GM18502 (cell line): ENCODE measurements around the gene DGKB.

Experiments used
- ATAC-seq: cut with Tn5 transposase; IDR thresholded peaks from one replicate; pipeline ENCODE4 v1.9.1; 2021; ENCODE audit warnings: mild to moderate bottlenecking; ENCODE audit not compliant: unreplicated experiment, poor library complexity

The DGKB gene

DNA sequence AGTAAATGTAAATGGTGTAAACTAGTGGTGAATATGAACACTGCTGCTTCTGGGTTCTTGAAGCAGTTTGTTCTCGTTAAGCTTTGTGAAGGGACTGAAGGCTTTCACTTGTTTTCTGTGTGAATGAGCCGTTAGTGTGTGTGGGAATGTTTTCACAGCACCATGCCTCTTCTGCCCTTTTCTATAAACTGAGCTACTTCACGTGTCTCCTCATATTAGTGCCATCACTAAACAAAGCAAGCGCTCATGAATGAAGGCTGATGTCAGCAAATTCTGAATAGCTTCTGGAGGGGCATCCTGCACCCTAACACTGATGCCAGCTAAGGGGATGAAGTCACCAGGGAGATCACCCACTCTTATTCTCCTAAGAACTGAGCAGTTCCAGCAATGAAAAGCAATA lies 707.5 kb downstream of the DGKB start:
- no peak for ATAC-seq

- no peak for ATAC-seq
Measured at GRCh38 chr7:14191686-14192098, 710.9 kb downstream of the DGKB start.

- ATAC-seq: no peak
Measured at GRCh38 chr7:14184292-14184864, 718.2 kb downstream of the DGKB start.

DNA sequence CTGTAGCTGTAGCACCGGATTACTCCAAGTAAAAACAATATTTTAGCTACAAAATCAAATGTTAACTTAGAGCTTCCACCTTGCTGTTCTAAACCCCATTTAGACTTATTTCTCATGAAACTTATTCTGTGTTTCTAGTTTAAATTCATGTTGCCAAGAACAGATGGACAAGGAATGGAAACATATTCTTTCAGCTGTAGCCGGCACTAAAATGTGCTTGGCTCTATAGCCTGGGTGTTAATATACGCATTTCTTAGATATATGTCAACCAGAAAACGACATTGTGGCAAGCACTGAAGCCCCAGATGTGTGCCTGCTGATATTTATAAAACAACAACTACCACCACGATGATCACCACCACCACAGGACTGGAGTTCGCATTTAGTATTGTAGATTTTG lies 722.8 kb downstream of the DGKB start:
- no peak for ATAC-seq

DNA sequence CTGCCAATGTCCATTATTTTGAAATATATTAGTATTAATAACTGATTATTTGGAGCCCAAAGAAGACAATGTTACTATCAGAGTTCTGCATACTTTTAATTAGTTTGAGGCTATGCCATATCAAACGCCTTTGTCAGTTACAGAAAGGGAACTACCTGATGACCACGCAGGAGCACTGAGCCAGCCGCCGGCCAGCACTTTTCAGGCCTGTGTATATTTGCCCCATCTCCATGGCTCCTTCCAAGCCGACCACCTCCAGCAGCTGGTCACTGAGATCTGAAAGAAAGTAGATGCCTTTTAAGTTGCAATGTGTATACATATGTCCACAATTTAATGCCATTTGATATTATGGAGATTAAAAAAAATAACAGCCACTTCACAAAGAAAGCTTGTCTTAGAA lies 724.7 kb downstream of the DGKB start:
- ATAC-seq: no peak

DNA sequence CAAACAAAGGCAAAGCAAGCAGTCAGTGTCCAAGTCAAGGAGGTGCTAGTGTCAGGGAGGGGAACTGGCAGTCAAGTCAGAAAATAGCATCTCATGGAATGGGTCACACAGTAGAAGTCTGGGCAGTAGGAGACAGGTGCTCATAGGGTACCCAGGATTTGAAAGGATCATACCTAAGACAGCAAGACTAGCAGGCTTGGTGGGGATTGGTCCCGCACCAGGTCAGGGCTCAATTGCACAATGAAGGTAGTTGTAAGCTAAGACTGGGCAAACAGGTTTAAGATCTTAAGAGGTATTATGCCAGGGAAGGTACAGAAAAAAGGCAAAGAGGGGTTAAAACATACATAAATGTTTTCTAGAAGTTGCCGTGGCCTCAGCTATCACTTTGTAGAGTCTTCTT lies 731.7 kb downstream of the DGKB start:
- no peak for ATAC-seq

GRCh38 chr7:14158111-14158510 lies 744.4 kb downstream of the DGKB start:
- no peak for ATAC-seq

GRCh38 chr7:14156436-14156835 lies 746.1 kb downstream of the DGKB start:
- ATAC-seq: no peak

GRCh38 chr7:14148974-14149373 lies 753.6 kb downstream of the DGKB start:
- ATAC-seq: no peak

DNA sequence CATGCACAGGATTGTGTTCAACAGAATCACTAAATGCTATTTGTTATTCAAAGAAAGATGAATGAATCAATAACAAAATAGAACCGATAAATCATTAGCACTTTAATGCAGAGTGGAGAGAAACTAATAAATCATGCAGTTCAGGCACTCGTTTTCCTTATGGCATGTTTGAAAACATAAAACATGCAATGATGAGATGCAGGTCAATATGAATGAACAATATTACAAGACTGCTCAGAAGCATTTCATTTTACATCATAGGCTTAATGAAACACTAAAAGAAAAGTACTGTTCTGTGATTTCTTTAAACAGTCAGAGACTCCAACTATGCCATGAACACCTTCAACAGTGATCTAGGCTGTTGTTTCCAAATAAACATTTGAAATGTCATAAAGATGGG lies 755.0 kb downstream of the DGKB start:
- no peak for ATAC-seq

GRCh38 chr7:14144538-14144937 lies 758.0 kb downstream of the DGKB start:
- no peak for ATAC-seq

DNA sequence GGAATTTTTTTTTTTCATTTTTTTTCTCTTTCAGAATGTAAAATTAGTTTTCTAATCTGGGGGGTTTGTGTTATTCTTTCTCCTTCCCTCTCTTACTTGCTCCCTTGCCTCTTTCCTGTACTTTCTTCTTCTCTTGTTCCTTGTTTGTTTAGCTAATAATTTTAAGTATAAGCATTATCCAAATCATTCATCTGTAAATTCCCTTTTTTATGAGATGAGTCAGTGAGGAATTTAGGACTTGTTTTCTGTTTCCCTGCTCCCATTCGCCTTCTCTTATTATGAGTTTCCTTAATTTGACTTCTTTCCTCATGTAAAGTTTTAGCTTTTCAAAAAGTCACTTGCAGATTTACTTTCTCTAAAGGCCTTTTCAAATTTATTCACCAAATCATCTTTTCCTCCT lies 758.4 kb downstream of the DGKB start:
- ATAC-seq: no peak

GRCh38 chr7:14137676-14138075 lies 764.9 kb downstream of the DGKB start:
- no peak for ATAC-seq

DNA sequence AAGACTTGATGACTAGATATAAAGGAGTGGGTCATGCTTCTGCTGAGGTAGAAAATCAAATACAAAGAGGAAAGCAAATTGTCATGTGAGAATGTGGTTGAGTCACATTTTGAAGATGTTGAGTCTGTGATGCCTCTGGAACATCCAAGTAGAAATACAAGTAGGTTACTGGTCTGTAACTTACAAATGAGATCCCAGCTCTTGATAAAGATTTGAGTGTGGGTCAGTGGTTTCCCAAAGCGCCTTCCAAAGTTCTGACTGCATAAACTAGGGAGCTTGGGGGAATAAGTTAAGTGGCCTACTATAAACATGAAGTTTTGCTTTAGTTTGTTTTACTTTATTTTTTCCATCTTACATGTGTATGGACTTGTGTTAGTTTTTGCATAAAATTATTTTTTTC lies 768.8 kb downstream of the DGKB start:
- ATAC-seq: no peak

DNA sequence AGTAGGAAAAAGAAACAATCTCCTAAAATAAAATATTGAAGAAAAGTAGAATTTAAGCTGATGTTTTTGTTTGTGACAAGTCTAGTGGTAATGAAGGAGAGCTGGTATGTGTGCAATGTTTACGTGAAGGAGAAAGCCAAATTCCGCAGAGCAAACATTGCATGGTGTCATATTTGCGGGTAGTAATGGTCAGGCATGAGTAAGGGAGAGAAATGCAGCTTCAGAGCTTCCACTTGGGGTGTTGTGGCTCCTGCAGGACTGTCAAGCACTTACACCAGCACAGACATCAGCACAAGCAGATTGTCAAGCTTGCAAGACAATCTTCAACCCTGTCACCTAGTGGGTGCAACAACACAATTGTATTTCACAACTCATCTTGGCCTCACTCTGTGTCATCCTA lies 776.6 kb downstream of the DGKB start:
- no peak for ATAC-seq

DNA sequence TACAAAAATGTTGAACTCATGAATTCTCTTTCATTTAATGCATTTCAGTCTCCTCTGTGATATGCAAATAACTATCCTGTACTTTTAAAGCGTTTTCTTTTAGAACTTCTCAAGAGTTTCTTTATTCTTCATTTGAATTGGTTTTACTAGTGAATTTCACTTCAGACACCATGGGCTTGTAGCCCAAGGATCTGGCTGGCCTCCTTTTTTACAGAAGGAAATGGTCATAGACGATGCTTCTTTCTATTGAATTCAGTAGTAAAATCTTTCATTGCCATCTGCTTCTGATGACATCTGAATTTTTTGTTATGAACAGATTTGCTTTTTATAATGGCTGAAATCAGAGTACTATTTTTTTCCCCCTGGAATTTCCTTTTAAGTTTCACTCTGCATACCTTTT lies 777.8 kb downstream of the DGKB start:
- ATAC-seq: no peak

DNA sequence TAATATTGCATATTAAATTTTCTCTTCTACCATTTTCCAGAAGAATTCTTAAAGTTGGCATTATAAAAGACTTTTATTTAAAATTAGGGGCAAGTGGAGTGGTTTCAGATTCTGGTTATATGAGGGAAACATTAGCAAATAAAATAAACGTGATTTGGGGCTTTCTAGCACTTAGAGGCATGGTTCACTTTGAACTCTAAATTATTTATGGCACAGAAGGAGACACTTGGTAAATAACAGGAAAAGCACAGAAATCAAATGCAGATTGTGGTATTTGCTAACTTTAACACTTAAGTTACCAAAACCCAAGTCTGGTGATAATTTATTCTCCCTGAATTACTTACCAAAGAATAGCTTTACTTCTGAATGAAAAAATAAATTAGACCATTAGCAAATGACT lies 778.6 kb downstream of the DGKB start:
- no peak for ATAC-seq

GRCh38 chr7:14115701-14116100 lies 786.9 kb downstream of the DGKB start:
- no peak for ATAC-seq

GRCh38 chr7:14104861-14105260 lies 797.7 kb downstream of the DGKB start:
- no peak for ATAC-seq

- no peak for ATAC-seq
Measured at GRCh38 chr7:14096159-14096558, 806.4 kb downstream of the DGKB start.

DNA sequence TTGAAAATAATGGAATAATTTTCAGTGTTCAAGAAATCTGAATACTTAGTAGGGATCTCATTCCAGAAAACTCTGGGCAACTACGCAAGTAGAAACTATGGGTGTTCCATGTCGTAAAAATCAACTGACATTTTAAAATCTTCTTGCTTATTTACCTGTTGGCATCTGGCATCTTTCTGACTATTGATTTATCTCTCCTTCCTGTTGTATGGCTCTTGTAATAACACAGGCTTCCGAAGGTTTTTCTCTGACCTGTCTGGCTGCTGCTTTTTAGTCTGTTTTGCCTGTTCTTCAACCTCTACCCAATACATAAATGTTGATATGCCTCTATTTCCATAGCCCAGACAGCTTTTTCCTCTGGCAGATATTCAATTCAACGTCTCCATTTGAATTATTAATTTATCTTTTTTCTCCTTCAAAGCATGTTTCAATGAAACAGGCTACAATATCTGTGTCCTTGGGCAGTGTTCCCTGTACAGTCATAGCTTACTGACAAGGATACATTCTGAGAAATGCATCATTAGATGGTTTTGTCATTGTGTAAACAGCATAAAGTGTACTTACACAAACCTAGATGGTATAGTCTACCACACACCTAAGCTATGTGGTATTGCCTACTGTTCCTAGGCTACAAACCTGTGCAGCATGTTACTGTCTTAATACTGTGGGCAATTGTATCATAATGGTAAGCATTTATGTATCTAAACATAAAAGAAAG lies 807.2 kb downstream of the DGKB start:
- no peak for ATAC-seq
